Stimulated activated naive CD8-positive, alpha-beta T cell treated with anti-CD3 and anti-CD28 coated beads, Interleukin-15, amount 100 ng/mL, for 72 hours (primary cell): ENCODE measurements around the gene ORM1.
"Not testable (repeated sequence)": the region's sequence is repeated elsewhere in the genome, so short reads cannot be mapped to it uniquely, and the experiment has no call there.

Experiments
- ATAC-seq: fragments of 150-1000 bp; cut with Tn5 transposase; 2 replicates; pipeline ENCODE4 v1.10.0; 2021; ENCODE audit warnings: mild to moderate bottlenecking, moderate library complexity
- DNase-seq, 2 donors: peaks; one replicate each; pipeline ENCODE4 v3.0.0; 2021 to 2022
- H3K27ac Mint-ChIP-seq, 2 donors: one replicate each; pipeline ENCODE4 v1.8.0; 2022; ENCODE audit warnings: mild to moderate bottlenecking in 2 of 2, mixed read lengths in 2 of 2, moderate library complexity in 2 of 2
- H3K27me3 Mint-ChIP-seq: one replicate; pipeline ENCODE4 v1.8.0; 2022; ENCODE audit warnings: mixed read lengths
- H3K4me1 Mint-ChIP-seq: one replicate; pipeline ENCODE4 v1.8.0; 2022; ENCODE audit warnings: mild to moderate bottlenecking, mixed read lengths
- H3K4me3 Mint-ChIP-seq, 2 donors: one replicate each; pipeline ENCODE4 v1.8.0; 2022; ENCODE audit warnings: mild to moderate bottlenecking in 2 of 2, mixed read lengths in 2 of 2, moderate library complexity in 1 of 2
- H3K9me3 Mint-ChIP-seq, 2 donors: one replicate each; pipeline ENCODE4 v1.8.0; 2022; ENCODE audit warnings: mixed read lengths in 2 of 2

ORM1 gene

GRCh38 chr9:114324492-114324891, 1.6 kb downstream of the ORM1 start:
- DNase-seq (no peak), ATAC-seq (no peak)
- Mint-ChIP-seq H3K27ac (no peak overlapping the region), H3K9me3 (no peaks in the 10 kb centered on the region), H3K4me1 (no peaks in the 10 kb centered on the region), H3K4me3 (no peak overlapping the region), H3K27me3 (no peaks in the 10 kb centered on the region)

GRCh38 chr9:114324965-114325364, 2.1 kb downstream of the ORM1 start:
- not testable (repeated sequence) for H3K27me3 Mint-ChIP-seq, ATAC-seq, H3K27ac Mint-ChIP-seq, H3K4me1 Mint-ChIP-seq, H3K4me3 Mint-ChIP-seq, H3K9me3 Mint-ChIP-seq, DNase-seq

DNA sequence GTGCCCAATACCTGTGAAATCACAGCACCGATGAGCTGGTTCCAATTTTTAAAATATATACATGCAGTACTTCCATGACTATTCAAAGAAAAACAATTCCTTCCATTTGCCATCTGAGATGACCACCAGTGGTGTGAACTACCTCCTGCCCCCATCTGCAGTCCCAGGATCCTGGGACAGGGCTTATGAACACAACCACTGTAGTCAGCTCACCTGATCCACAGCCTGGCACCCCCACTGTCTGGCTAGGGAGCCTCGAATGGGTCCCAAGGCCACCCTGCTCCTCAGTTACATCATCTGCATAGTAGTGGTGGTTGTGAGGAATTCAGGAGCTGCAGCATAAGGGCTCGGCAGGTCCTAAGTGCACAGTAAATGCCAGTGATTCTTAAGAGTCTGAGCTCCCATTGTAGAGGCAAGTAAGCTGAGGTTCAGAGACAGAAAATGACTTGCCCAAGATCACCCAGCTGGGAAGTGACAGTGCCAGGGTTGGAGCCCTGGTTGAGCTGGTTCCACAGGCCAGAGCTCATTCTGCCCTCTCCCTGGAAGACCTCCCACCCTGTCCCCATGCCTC, 2.9 kb downstream of the ORM1 start:
- H3K27ac Mint-ChIP-seq, DNase-seq, ATAC-seq, H3K9me3 Mint-ChIP-seq, H3K4me1 Mint-ChIP-seq, H3K27me3 Mint-ChIP-seq, H3K4me3 Mint-ChIP-seq: not testable (repeated sequence)

- Mint-ChIP-seq H3K4me3 (no peak overlapping the region), H3K4me1 (peaks cover 22% of the 10 kb centered on the region), H3K27me3 (no peaks in the 10 kb centered on the region)
Observed at GRCh38 chr9:114327749-114328148, 4.9 kb downstream of the ORM1 start.

GRCh38 chr9:114328357-114328820, 5.5 kb downstream of the ORM1 start:
- not testable (repeated sequence) for H3K9me3 Mint-ChIP-seq, ATAC-seq, H3K4me3 Mint-ChIP-seq, DNase-seq, H3K27me3 Mint-ChIP-seq, H3K27ac Mint-ChIP-seq
- peaks cover 22% of the 10 kb centered on the region for H3K4me1 Mint-ChIP-seq

More at GRCh38 chr9:114327749-114328148, 4.9 kb downstream of the ORM1 start:
- ATAC-seq (no peak), DNase-seq (no peak)
- Mint-ChIP-seq H3K27ac (no peak overlapping the region), H3K9me3 (no peaks in the 10 kb centered on the region)

- ATAC-seq = peak; percentile 1
- H3K4me3 Mint-ChIP-seq, DNase-seq, H3K9me3 Mint-ChIP-seq, H3K27ac Mint-ChIP-seq, H3K27me3 Mint-ChIP-seq: not testable (repeated sequence)
- peaks cover 22% of the 10 kb centered on the region for H3K4me1 Mint-ChIP-seq
Observed at GRCh38 chr9:114328937-114329624, 6.2 kb downstream of the ORM1 start.

- ATAC-seq = peak; percentile 23
- H3K27me3 Mint-ChIP-seq, H3K4me3 Mint-ChIP-seq, H3K9me3 Mint-ChIP-seq, DNase-seq: not testable (repeated sequence)
- Mint-ChIP-seq H3K27ac (peak within 1 kb of the TSS; percentile 72 to 84), H3K4me1 (peaks cover 22% of the 10 kb centered on the region)
Observed at GRCh38 chr9:114329625-114330022, 6.7 kb downstream of the ORM1 start, which contains the start of gene ORM2. ORM2 (plus strand) TSS chr9:114329869; CDS start chr9:114329905, 36 bp downstream.

DNA sequence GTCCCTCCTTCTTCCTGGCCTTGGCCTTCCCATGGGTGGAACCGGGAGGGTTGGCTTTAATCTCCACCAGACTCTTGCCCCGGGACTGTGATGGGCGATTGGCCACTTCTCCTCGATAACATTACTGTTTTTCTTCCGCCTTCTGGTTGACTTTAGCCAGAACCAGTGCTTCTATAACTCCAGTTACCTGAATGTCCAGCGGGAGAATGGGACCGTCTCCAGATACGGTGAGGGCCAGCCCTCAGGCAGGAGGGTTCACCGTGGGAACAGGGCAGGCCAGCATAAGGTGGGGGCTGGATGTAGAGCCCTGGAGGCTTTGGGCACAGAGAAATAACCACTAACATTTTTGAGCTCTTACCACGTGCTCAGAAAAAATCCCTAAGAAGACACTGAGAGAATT, 7.7 kb downstream of the ORM1 start:
- H3K9me3 Mint-ChIP-seq = peaks cover 5 to 8% of the 10 kb centered on the region in 2 donors
- H3K27me3 Mint-ChIP-seq = no peaks in the 10 kb centered on the region
- peaks cover 28% of the 10 kb centered on the region for H3K4me1 Mint-ChIP-seq
- peak overlapping the region in 1 of 2 donors; percentile 13 for H3K4me3 Mint-ChIP-seq
- ATAC-seq (peak; percentile 4), DNase-seq (no peak)
- H3K27ac Mint-ChIP-seq = peak overlapping the region; percentile 72 to 84

GRCh38 chr9:114331229-114332195, 8.6 kb downstream of the ORM1 start:
- Mint-ChIP-seq H3K4me1 (peaks cover 34% of the 10 kb centered on the region), H3K27ac (peak overlapping the region; percentile 84 to 92), H3K4me3 (peak overlapping the region in 1 of 2 donors; percentile 13)
- peak; percentile 27 for ATAC-seq
- not testable (repeated sequence) for DNase-seq, H3K27me3 Mint-ChIP-seq, H3K9me3 Mint-ChIP-seq

DNA sequence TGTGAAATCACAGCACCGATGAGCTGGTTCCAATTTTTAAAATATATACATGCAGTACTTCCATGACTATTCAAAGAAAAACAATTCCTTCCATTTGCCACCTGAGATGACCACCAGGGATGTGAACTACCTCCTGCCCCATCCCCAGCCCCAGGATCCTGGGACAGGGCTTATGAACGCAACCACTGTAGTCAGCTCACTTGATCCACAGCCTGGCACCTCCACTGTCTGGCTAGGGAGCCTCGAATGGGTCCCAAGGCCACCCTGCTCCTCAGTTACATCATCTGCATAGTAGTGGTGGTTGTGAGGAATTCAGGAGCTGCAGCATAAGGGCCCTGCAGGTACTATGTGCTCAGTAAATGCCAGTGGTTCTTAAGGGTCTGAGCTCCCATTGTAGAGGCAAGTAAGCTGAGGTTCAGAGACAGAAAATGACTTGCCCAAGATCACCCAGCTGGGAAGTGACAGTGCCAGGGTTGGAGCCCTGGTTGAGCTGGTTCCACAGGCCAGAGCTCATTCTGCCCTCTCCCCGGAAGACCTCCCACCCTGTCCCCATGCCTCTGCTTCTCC, 9.7 kb downstream of the ORM1 start:
- ATAC-seq = peak; percentile 6
- not testable (repeated sequence) for DNase-seq, H3K27me3 Mint-ChIP-seq, H3K9me3 Mint-ChIP-seq
- peak overlapping the region in 1 of 2 donors; percentile 33 for H3K4me3 Mint-ChIP-seq
- H3K27ac Mint-ChIP-seq = peak overlapping the region; percentile 56 to 81
- peaks cover 42% of the 10 kb centered on the region for H3K4me1 Mint-ChIP-seq

DNA sequence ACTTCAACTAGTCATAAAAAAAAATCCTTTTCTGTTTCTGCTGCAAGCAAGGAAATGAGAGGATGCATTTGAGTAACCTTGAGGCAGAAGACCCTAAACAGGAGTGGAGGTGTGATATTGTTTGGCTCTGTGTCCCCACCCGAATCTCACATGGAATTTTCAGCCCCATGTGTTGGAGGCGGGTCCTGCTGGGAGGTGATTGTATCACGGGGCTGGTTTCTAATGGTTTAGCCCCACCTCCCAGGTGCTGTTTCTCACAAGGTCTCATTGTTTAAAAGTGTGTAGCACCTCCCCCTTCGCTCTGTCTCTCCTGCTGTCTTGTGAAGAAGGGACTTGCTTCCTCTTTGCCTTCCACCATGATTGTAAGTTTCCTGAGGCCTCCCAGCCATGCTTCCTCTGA, 10.8 kb downstream of the ORM1 start:
- H3K4me1 Mint-ChIP-seq = peaks cover 43% of the 10 kb centered on the region
- H3K9me3 Mint-ChIP-seq, DNase-seq, H3K4me3 Mint-ChIP-seq, H3K27me3 Mint-ChIP-seq, ATAC-seq: not testable (repeated sequence)
- peak overlapping the region in 1 of 2 donors; percentile 19 for H3K27ac Mint-ChIP-seq

- ATAC-seq = no peak
- no peak overlapping the region for H3K4me3 Mint-ChIP-seq
- peaks cover 50% of the 10 kb centered on the region for H3K4me1 Mint-ChIP-seq
- DNase-seq = no peak
- no peaks in the 10 kb centered on the region for H3K27me3 Mint-ChIP-seq
- H3K9me3 Mint-ChIP-seq = peaks cover 5 to 8% of the 10 kb centered on the region in 2 donors
- peak overlapping the region in 1 of 2 donors; percentile 36 for H3K27ac Mint-ChIP-seq
Observed at GRCh38 chr9:114334490-114334889, 11.6 kb downstream of the ORM1 start.

- Mint-ChIP-seq H3K9me3 (peaks cover 5 to 8% of the 10 kb centered on the region in 2 donors), H3K27me3 (no peaks in the 10 kb centered on the region), H3K4me1 (peaks cover 59% of the 10 kb centered on the region), H3K27ac (peak overlapping the region in 1 of 2 donors; percentile 71), H3K4me3 (no peak overlapping the region)
- ATAC-seq (no peak), DNase-seq (no peak)
Observed at GRCh38 chr9:114335745-114336144, 12.8 kb downstream of the ORM1 start.

DNA sequence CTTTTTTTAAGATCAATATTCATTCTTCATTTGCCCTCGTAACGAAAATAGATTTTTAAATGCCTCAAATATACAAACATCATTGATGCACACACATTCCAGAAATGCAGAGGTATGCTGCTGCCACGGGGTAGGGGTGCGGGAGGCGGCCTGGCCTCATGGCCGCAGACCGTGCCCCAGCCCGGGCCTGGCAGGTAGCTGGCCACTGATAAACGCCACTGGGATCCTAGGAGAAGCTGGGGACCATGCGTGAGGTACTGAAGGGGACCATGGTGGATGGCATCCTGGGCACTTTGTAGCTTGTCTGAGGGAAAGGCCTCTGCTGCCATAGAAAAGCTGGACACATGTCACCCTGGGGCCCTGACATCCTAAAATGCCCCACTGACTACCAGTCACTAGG, 13.3 kb downstream of the ORM1 start:
- H3K4me3 Mint-ChIP-seq = no peak overlapping the region
- peak overlapping the region in 1 of 2 donors; percentile 92 for H3K27ac Mint-ChIP-seq
- peaks cover 5 to 8% of the 10 kb centered on the region in 2 donors for H3K9me3 Mint-ChIP-seq
- ATAC-seq (no peak), DNase-seq (no peak)
- H3K27me3 Mint-ChIP-seq = no peaks in the 10 kb centered on the region
- peaks cover 59% of the 10 kb centered on the region for H3K4me1 Mint-ChIP-seq
